ENCODE data around the gene PSORS1C2. TPM values are rescaled to one million over a fixed set of nuclear protein-coding genes. Genes with fewer than 3 reads are reported as not detected.

Gene PSORS1C2
- polyA plus RNA-seq, 4 donors: 0.17 TPM; not detected in 3

Other genes starting within 250 kb of the PSORS1C2 start
- gene GTF2H4, start 230.9 kb downstream of the PSORS1C2 start, polyA plus RNA-seq (ENCODE audit: insufficient read length in 4 of 4): 10 to 100 TPM; 30.2 to 51.2 (median 44.1) TPM
- 10 to 100 TPM; 26.1 to 59.5 (median 35.3) TPM for gene VARS2, start 224.8 kb downstream of the PSORS1C2 start, polyA plus RNA-seq (ENCODE audit: insufficient read length in 4 of 4)
- 1 to 10 TPM in 1 of 4 donors, under 1 TPM in 3; 0.16 to 1.0 (median 0.82) TPM for gene SFTA2, start 206.9 kb downstream of the PSORS1C2 start, polyA plus RNA-seq (ENCODE audit: insufficient read length in 4 of 4)
- gene MUCL3, start 198.1 kb downstream of the PSORS1C2 start, polyA plus RNA-seq (ENCODE audit: insufficient read length in 4 of 4): under 1 TPM in 3 of 4 donors, not detected in 1; 0.03 to 0.09 (median 0.03) TPM
- under 1 TPM in 1 of 4 donors, not detected in 3; 0.04 TPM for gene MUC21, start 155.3 kb downstream of the PSORS1C2 start, polyA plus RNA-seq (ENCODE audit: insufficient read length in 4 of 4)
- gene MUC22, start 128.6 kb downstream of the PSORS1C2 start, polyA plus RNA-seq (ENCODE audit: insufficient read length in 4 of 4): not detected
- under 1 TPM in 1 of 4 donors, not detected in 3; 0.19 TPM for gene C6orf15, start 26.5 kb downstream of the PSORS1C2 start, polyA plus RNA-seq (ENCODE audit: insufficient read length in 4 of 4)
- gene PSORS1C1, start 24.3 kb downstream of the PSORS1C2 start, polyA plus RNA-seq (ENCODE audit: insufficient read length in 4 of 4): 1 to 10 TPM in 1 of 4 donors, under 1 TPM in 1, not detected in 2; 0.19 to 1.0 TPM
- gene CDSN, start 18.6 kb downstream of the PSORS1C2 start, polyA plus RNA-seq (ENCODE audit: insufficient read length in 4 of 4): not detected
- gene CCHCR1, start 18.7 kb upstream of the PSORS1C2 start, polyA plus RNA-seq (ENCODE audit: insufficient read length in 4 of 4): 10 to 100 TPM; 17.3 to 38.3 (median 30.1) TPM
- 10 to 100 TPM; 17.3 to 26.0 (median 18.3) TPM for gene TCF19, start 19.5 kb upstream of the PSORS1C2 start, polyA plus RNA-seq (ENCODE audit: insufficient read length in 4 of 4)
- 10 to 100 TPM in 1 of 4 donors, 1 to 10 TPM in 2, under 1 TPM in 1; 0.26 to 11.7 (median 2.6) TPM for gene POU5F1, start 31.6 kb upstream of the PSORS1C2 start, polyA plus RNA-seq (ENCODE audit: insufficient read length in 4 of 4)
- 100 to 1,000 TPM in 1 of 4 donors, 10 to 100 TPM in 3; 72.0 to 148 (median 77.4) TPM for gene HLA-C, start 133.0 kb upstream of the PSORS1C2 start, polyA plus RNA-seq (ENCODE audit: insufficient read length in 4 of 4)
- gene HLA-B, start 218.1 kb upstream of the PSORS1C2 start, polyA plus RNA-seq (ENCODE audit: insufficient read length in 4 of 4): 100 to 1,000 TPM; 105 to 177 (median 155) TPM

Data from left renal pelvis (tissue), 4 donors.